Adrenal gland (tissue), 12 donors: Measurements from ENCODE around the gene ETV6. TPM values are rescaled to one million over a fixed set of nuclear protein-coding genes. Genes with fewer than 3 reads are reported as not detected.
"Not testable (repeated sequence)": the region's sequence is repeated elsewhere in the genome, so short reads cannot be mapped to it uniquely, and the experiment has no call there.

Experiments
- DNase-seq, 7 donors: peaks; one replicate each; pipeline ENCODE4 v3.0.0-alpha.2; 2019 to 2020
- H3K27ac ChIP-seq, 5 donors: fragments of 200-600 bp; sonication (generic) in 4 of 5; 1 replicate in 3 of 5; 2 replicates in 2 of 5; pipeline versions ENCODE4 v1.5.1 to v1.8.0; 2016 to 2020; ENCODE audit warnings: mild to moderate bottlenecking in 1 of 5
- H3K27me3 ChIP-seq: fragments of 200-600 bp; 2 replicates; pipeline ENCODE4 v1.8.0; 2021
- H3K36me3 ChIP-seq, 2 donors: fragments of 200-600 bp; replicated peaks in 1 of 2; 1 replicate in 1 of 2; 2 replicates in 1 of 2; pipeline versions ENCODE4 v1.5.1 to v1.8.0; 2018 to 2022
- H3K4me1 ChIP-seq, 2 donors: fragments of 200-600 bp; replicated peaks in 1 of 2; 1 replicate in 1 of 2; 2 replicates in 1 of 2; pipeline versions ENCODE4 v1.5.1 to v1.8.0; 2018 to 2021
- H3K4me3 ChIP-seq, 4 donors: fragments of 200-600 bp; sonication (generic) in 3 of 4; one replicate each; pipeline ENCODE4 v1.5.1; 2016 to 2018
- H3K9me3 ChIP-seq, 3 donors: fragments of 200-600 bp; sonication (generic) in 1 of 3; replicated peaks in 1 of 3; 1 replicate in 2 of 3; 2 replicates in 1 of 3; pipeline versions ENCODE4 v1.5.1 to v1.8.0; 2016 to 2021
- CTCF ChIP-seq, 6 experiments: fragments of 450-650 bp in 4 of 6; fragments of 200-600 bp in 2 of 6; sonication (generic) in 1 of 6; IDR thresholded peaks; 1 replicate in 5 of 6; 2 replicates in 1 of 6; pipeline versions ENCODE4 v1.5.1 to v1.8.0; 2016 to 2021; ENCODE audit warnings: antibody characterized with exemption in 6 of 6, mild to moderate bottlenecking in 2 of 6, moderate library complexity in 1 of 6
- POLR2A ChIP-seq, 2 donors: fragments of 450-650 bp; IDR thresholded peaks; one replicate each; pipeline ENCODE4 v1.6.1; 2017; ENCODE audit warnings: antibody characterized with exemption in 2 of 2, mild to moderate bottlenecking in 2 of 2, moderate library complexity in 1 of 2
- WGBS, 4 donors: extraction: QIAGEN DNeasy Blood & Tissue Kit in 2 of 4; methylation state at CpG; one replicate each; pipeline versions ENCODE4 v1.1.5 to v1.1.7; 2013 to 2017; 5-methylcytosine and 5-hydroxymethylcytosine counted together
- intact Hi-C, 2 donors: fragments of 100-400 bp; cut with DNase I; formaldehyde crosslinking; loops; one replicate each; pipeline versions ENCODE4 v1.14.1 to v1.15.0; 2022 to 2023
- polyA plus RNA-seq, 3 donors: library from polyadenylated mRNA; stranded (reverse); fragments of 200-250 nt in 2 of 3; fragments of 350-450 nt in 1 of 3; fragmentation: Illumina TruSeq in 1 of 3; extraction: RNeasy Lipid Tissue Mini Kit (QIAGEN cat#74804) in 1 of 3; gene quantifications; one replicate each; pipeline ENCODE4 v1.2.3, GENCODE V29; 2013 to 2014
- total RNA-seq, 9 donors: library from RNA; depleted of rRNA in 4 of 9; stranded (reverse); fragments of >200 nt in 4 of 9; fragments of 120-200 nt in 1 of 9; fragmentation: NEBNext Ultra II Directional in 1 of 9; extraction: Animal tissue kit (Norgen Biotek cat#: 25700) in 1 of 9; gene quantifications; one replicate each; pipeline versions ENCODE4 v1.1.0 to v1.2.4, GENCODE V29; 2013 to 2023
- donor health status: healthy with polysubstance abuse.
- donor health status: Bipolar disorder and iron deficiency.
- donor health status: DM: yes; HTN: yes; CAD: no.
- donor health status: DM: no; HTN: no; CAD: no.
- donor health status: DM: no; HTN: no; CAD: no.
- donor health status: DM: yes; HTN: yes; CAD: no.

Gene ETV6
- total and polyA plus RNA-seq, 12 donors, result 9.6 to 46.6 (median 19.5) TPM

- TF ChIP-seq CTCF (IDR thresholded peaks at IDR 0.05), result no peak
- no peak for TF ChIP-seq POLR2A (IDR thresholded peaks at IDR 0.05)
- H3K4me1 ChIP-seq, result peaks cover 0 to 47% of the 10 kb centered on the region in 2 donors
These were observed 31.7 kb downstream of the ETV6 start for GRCh38 chr12:11681207-11681606.

GRCh38 chr12:11681695-11682094, 32.2 kb downstream of the ETV6 start:
- H3K4me1 ChIP-seq, result peaks cover 0 to 42% of the 10 kb centered on the region in 2 donors
- H3K9me3 ChIP-seq, intact Hi-C loops, H3K27me3 ChIP-seq, H3K27ac ChIP-seq, H3K4me3 ChIP-seq, DNase-seq, H3K36me3 ChIP-seq: not testable (repeated sequence)
- WGBS, 4 donors, result 91 to 97% (median 96%) methylated on average over 3 of the region's 3 CpGs

More at GRCh38 chr12:11681207-11681606, 31.7 kb downstream of the ETV6 start:
- H3K4me3 ChIP-seq, result no peak overlapping the region
- DNase-seq, result no peak
- no peaks in the 10 kb centered on the region for H3K27me3 ChIP-seq
- WGBS, 4 donors, result 66 to 85% (median 74%) methylated on average over 2 of the region's 2 CpGs
- H3K36me3 ChIP-seq, result no peaks in the 10 kb centered on the region
- no peak overlapping the region for H3K27ac ChIP-seq
- no peaks in the 10 kb centered on the region for H3K9me3 ChIP-seq
- intact Hi-C loops, result no loop called here

GRCh38 chr12:11684393-11684792, 34.9 kb downstream of the ETV6 start:
- TF ChIP-seq CTCF (IDR thresholded peaks at IDR 0.05) (no peak), POLR2A (IDR thresholded peaks at IDR 0.05) (no peak)
- Histone ChIP-seq H3K27me3 (no peaks in the 10 kb centered on the region), H3K4me3 (no peak overlapping the region), H3K27ac (no peak overlapping the region), H3K36me3 (no peaks in the 10 kb centered on the region), H3K9me3 (no peaks in the 10 kb centered on the region), H3K4me1 (peaks cover 0 to 52% of the 10 kb centered on the region in 2 donors)
- DNase-seq, result no peak
- intact Hi-C loops, result no loop called here
- 35 to 50% (median 44%) methylated on average over 3 of the region's 3 CpGs for WGBS, 4 donors

- Histone ChIP-seq H3K4me3 (no peak overlapping the region), H3K36me3 (no peaks in the 10 kb centered on the region), H3K9me3 (no peaks in the 10 kb centered on the region), H3K27me3 (no peaks in the 10 kb centered on the region), H3K27ac (no peak overlapping the region), H3K4me1 (peaks cover 0 to 48% of the 10 kb centered on the region in 2 donors)
- intact Hi-C loops, result no loop called here
- DNase-seq, result peak in 1 of 7 donors; percentile 16
- TF ChIP-seq CTCF (IDR thresholded peaks at IDR 0.05) (no peak), POLR2A (IDR thresholded peaks at IDR 0.05) (no peak)
- 83 to 93% (median 92%) methylated on average over 7 of the region's 7 CpGs for WGBS, 4 donors
These were observed 35.3 kb downstream of the ETV6 start for GRCh38 chr12:11684811-11685210.

- intact Hi-C loops, result no loop called here
- H3K36me3 ChIP-seq, result no peaks in the 10 kb centered on the region
- no peak for TF ChIP-seq CTCF (IDR thresholded peaks at IDR 0.05)
- no peak for TF ChIP-seq POLR2A (IDR thresholded peaks at IDR 0.05)
- no peaks in the 10 kb centered on the region for H3K9me3 ChIP-seq
- 66 to 79% (median 72%) methylated on average over 3 of the region's 3 CpGs for WGBS, 4 donors
- no peak overlapping the region for H3K4me3 ChIP-seq
- no peak overlapping the region for H3K27ac ChIP-seq
- H3K27me3 ChIP-seq, result no peaks in the 10 kb centered on the region
- DNase-seq, result no peak
- peaks cover 0 to 43% of the 10 kb centered on the region in 2 donors for H3K4me1 ChIP-seq
These were observed 35.8 kb downstream of the ETV6 start for GRCh38 chr12:11685316-11685715.
